ENCODE results near the gene PTPRG. TPM values are rescaled to one million over a fixed set of nuclear protein-coding genes. Genes with fewer than 3 reads are reported as not detected.

The PTPRG gene
- total and polyA plus RNA-seq, 10 of the 15 experiments (the other 5 are each of a cell fraction or from before 2014, with no cell fraction given), result 0.29 to 20.7 (median 1.4) TPM

DNA sequence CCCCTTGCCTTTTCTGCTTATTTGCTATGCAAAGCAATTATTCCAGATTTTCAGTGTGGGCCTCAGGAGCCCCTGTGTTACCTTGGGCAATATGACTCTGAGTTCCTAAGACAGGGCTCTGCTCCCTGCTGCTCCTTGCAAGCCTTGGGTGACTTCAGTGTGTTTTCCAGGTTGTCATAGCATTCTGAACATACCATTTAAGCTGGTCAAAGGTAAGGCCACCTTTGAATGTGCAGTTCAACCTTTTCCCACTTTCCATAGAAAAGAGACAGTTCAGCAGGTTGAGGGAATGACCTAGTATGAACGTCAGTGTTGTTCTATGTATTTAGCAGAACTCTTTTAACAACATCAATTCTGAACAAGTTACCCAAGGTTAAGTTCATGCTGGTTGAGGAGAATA, 302.2 kb downstream of the PTPRG start (continued):
- TF ChIP-seq, protein P1, sequence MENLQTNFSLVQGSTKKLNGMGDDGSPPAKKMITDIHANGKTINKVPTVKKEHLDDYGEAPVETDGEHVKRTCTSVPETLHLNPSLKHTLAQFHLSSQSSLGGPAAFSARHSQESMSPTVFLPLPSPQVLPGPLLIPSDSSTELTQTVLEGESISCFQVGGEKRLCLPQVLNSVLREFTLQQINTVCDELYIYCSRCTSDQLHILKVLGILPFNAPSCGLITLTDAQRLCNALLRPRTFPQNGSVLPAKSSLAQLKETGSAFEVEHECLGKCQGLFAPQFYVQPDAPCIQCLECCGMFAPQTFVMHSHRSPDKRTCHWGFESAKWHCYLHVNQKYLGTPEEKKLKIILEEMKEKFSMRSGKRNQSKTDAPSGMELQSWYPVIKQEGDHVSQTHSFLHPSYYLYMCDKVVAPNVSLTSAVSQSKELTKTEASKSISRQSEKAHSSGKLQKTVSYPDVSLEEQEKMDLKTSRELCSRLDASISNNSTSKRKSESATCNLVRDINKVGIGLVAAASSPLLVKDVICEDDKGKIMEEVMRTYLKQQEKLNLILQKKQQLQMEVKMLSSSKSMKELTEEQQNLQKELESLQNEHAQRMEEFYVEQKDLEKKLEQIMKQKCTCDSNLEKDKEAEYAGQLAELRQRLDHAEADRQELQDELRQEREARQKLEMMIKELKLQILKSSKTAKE (IDR thresholded peaks at IDR 0.05; ENCODE audit: low read depth, poor library complexity, severe bottlenecking), result no peak
- no peak for TF ChIP-seq EP300 (IDR thresholded peaks at IDR 0.05; ENCODE audit: borderline replicate concordance in 1 of 2, control insufficient read depth in 1 of 2, low read depth in 2 of 2, low read length in 2 of 2)
- no peak for TF ChIP-seq BRCA1 (IDR thresholded peaks at IDR 0.05; ENCODE audit: low read depth, low read length)
- TF ChIP-seq, protein P2, sequence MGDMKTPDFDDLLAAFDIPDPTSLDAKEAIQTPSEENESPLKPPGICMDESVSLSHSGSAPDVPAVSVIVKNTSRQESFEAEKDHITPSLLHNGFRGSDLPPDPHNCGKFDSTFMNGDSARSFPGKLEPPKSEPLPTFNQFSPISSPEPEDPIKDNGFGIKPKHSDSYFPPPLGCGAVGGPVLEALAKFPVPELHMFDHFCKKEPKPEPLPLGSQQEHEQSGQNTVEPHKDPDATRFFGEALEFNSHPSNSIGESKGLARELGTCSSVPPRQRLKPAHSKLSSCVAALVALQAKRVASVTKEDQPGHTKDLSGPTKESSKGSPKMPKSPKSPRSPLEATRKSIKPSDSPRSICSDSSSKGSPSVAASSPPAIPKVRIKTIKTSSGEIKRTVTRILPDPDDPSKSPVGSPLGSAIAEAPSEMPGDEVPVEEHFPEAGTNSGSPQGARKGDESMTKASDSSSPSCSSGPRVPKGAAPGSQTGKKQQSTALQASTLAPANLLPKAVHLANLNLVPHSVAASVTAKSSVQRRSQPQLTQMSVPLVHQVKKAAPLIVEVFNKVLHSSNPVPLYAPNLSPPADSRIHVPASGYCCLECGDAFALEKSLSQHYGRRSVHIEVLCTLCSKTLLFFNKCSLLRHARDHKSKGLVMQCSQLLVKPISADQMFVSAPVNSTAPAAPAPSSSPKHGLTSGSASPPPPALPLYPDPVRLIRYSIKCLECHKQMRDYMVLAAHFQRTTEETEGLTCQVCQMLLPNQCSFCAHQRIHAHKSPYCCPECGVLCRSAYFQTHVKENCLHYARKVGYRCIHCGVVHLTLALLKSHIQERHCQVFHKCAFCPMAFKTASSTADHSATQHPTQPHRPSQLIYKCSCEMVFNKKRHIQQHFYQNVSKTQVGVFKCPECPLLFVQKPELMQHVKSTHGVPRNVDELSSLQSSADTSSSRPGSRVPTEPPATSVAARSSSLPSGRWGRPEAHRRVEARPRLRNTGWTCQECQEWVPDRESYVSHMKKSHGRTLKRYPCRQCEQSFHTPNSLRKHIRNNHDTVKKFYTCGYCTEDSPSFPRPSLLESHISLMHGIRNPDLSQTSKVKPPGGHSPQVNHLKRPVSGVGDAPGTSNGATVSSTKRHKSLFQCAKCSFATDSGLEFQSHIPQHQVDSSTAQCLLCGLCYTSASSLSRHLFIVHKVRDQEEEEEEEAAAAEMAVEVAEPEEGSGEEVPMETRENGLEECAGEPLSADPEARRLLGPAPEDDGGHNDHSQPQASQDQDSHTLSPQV (IDR thresholded peaks at IDR 0.05), result no peak

DNA sequence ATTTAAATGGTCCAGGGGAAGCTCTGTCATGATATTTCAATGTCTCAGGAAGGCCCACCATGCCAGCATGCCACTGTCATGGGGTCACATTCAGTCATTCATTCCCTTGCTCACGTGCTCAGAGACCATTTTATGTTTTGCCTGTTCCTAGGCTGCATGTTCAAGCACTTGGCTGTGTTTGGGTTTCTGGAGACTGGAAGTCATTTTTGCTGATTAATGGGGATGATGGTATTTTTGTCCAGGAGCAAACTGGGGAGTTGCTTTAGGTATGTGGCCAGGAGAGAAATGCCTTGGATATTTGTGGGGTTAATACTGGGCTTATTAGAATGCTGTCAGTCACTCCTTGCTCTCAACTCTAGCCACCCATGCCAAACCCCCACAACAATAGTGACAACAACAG, 303.5 kb downstream of the PTPRG start:
- Histone ChIP-seq H3K36me3 (ENCODE audit: control insufficient read depth in 2 of 2, insufficient read depth in 2 of 2, low read length in 1 of 2) (no peaks in the 10 kb centered on the region), H3K27me3 (replicated peaks in 1 of 2; ENCODE audit: control insufficient read depth in 2 of 2, insufficient read depth in 2 of 2, low read length in 1 of 2) (no peaks in the 10 kb centered on the region), H3K4me3 (no peak overlapping the region), H3K4me1 (ENCODE audit: control insufficient read depth, insufficient read depth, low read length) (no peaks in the 10 kb centered on the region), H3K79me2 (ENCODE audit: control insufficient read depth, insufficient read depth, low read length) (no peaks in the 10 kb centered on the region), H3K9me3 (replicated peaks; ENCODE audit: control insufficient read depth, insufficient read depth, low read length) (no peaks in the 10 kb centered on the region), H3K27ac (ENCODE audit: control insufficient read depth, insufficient read depth) (no peak overlapping the region), H3K4me2 (ENCODE audit: control insufficient read depth, insufficient read depth) (no peak overlapping the region), H2AFZ (ENCODE audit: control insufficient read depth, low read depth, low read length) (no peak overlapping the region), H4K20me1 (ENCODE audit: control insufficient read depth, insufficient read depth) (no peaks in the 10 kb centered on the region), H3K9ac (ENCODE audit: control insufficient read depth, insufficient read depth, low read length) (no peak overlapping the region)
- no peak for TF ChIP-seq IRF4 (IDR thresholded peaks at IDR 0.05; ENCODE audit: low read depth, low read length)
- TF ChIP-seq, protein P3, sequence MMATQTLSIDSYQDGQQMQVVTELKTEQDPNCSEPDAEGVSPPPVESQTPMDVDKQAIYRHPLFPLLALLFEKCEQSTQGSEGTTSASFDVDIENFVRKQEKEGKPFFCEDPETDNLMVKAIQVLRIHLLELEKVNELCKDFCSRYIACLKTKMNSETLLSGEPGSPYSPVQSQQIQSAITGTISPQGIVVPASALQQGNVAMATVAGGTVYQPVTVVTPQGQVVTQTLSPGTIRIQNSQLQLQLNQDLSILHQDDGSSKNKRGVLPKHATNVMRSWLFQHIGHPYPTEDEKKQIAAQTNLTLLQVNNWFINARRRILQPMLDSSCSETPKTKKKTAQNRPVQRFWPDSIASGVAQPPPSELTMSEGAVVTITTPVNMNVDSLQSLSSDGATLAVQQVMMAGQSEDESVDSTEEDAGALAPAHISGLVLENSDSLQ (IDR thresholded peaks at IDR 0.05), result no peak
- ChIA-PET RAD21 (ENCODE audit: unreplicated experiment) (interaction anchor here (0.9 to 1.5 kb wide), 2 partner anchors 26 to 304 kb away, joined by 4 read pairs; partner anchors contain the start of gene PTPRG), CTCF (interaction anchor here (0.6 to 1.4 kb wide), 7 partner anchors 27 to 324 kb away, joined by 3 to 5 read pairs (median 3); no protein-coding TSS in a partner anchor), POLR2A (interaction anchor here (0.9 kb wide), 1 partner anchor 10 kb away, joined by 3 read pairs; no protein-coding TSS in a partner anchor), SMC1A (ENCODE audit: uncharacterized antibody, unreplicated experiment) (interaction anchor here (0.7 to 3.1 kb wide), 16 partner anchors 9 to 324 kb away, joined by 3 to 17 read pairs (median 4); no protein-coding TSS in a partner anchor)
- no peak for ATAC-seq
- in situ Hi-C loops (cut with MboI) (no loop called here), intact Hi-C loops (cut with micrococcal nuclease; ENCODE audit: unreplicated experiment) (no loop called here)
- FAIRE-seq, result no peak
- 0% methylated on average over 1 of the region's 1 CpG for WGBS (ENCODE audit: insufficient coverage, insufficient replicate concordance, low lambda C conversion rate, missing lambda C conversion rate)
- no TSS peak for BruUV-seq (replicated peaks)
- DNase-seq (ENCODE audit: low read depth, low spot score), result no peak
